ENCODE results near the gene CCDC15.

The CCDC15 gene

DNA sequence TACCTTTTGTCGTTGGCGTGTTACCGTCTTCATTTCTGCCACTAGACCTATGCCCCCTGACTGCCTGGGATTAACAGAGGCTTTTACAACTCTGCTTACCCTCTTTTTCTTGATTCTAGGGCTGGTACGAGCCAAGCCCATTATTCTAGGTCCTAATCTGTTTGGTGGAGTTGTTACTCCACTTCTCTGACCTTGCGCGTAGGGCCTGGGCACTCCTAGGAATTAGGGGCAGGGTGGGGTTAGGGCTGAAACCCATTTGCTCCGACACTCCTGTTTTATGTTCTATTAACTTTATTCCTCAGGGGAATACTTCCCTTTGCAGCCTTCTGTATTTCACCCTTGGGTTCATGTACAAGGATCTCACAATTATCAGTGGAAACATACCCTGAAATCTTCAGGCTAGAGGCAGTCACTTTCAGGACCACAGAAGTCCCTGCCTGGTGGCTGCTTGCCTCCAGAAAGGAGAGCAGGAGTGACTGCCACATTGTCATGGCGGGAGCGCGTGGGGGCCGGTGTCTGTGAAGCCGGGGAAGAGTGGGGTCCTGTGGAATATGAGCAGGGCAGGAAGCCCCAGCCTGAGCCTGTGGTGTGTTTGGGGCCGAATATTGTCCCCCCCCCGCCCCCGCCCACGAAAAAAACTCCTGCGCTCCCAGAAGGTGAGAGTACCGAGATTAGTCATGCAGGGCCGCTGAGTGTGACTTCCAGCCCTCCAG is 108.4 kb downstream of the CCDC15 start:
- H2BK15ac ChIP-seq (replicated peaks; ENCODE audit: low read depth) = no peak overlapping the region
- peak overlapping the region; percentile 95 for H3K4me2 ChIP-seq (ENCODE audit: low read length)
- no peak overlapping the region for H2BK120ac ChIP-seq (ENCODE audit: low read depth, low read length)
- H3K9ac ChIP-seq (ENCODE audit: low read length) = peak overlapping the region; percentile 80
- H2BK5ac ChIP-seq (ENCODE audit: low read length) = no peak overlapping the region
- no peak overlapping the region for H3K18ac ChIP-seq (ENCODE audit: low read length)
- no peaks in the 10 kb centered on the region for H3K79me2 ChIP-seq (ENCODE audit: control insufficient read depth, insufficient read depth, low read length)
- no peaks in the 10 kb centered on the region for H3K79me1 ChIP-seq (ENCODE audit: low read length)
- H3K27ac ChIP-seq (ENCODE audit: low read depth, low read length) = no peak overlapping the region
- no peak overlapping the region for H4K8ac ChIP-seq (ENCODE audit: low read depth, low read length)
- no peak overlapping the region for H2AK5ac ChIP-seq (ENCODE audit: low read length)
- no peaks in the 10 kb centered on the region for H3K4me1 ChIP-seq (ENCODE audit: control insufficient read depth, low read depth, low read length)
- H4K5ac ChIP-seq (ENCODE audit: low read length) = no peak overlapping the region
- H3K4ac ChIP-seq (ENCODE audit: low read depth, low read length) = no peak overlapping the region
- H3K56ac ChIP-seq (ENCODE audit: low read length) = peak overlapping the region; percentile 87
- H3K23ac ChIP-seq (ENCODE audit: low read length) = no peak overlapping the region
- no CpG with 5 or more reads among the region's 19 CpGs for WGBS (ENCODE audit: extremely low coverage, insufficient coverage, low lambda C conversion rate)
- H3K4me3 ChIP-seq (ENCODE audit: low read length) = peak overlapping the region; percentile 50
- no peak for DNase-seq
- no peaks in the 10 kb centered on the region for H3K36me3 ChIP-seq (ENCODE audit: control insufficient read depth, insufficient read depth, low read length)
- H3K27me3 ChIP-seq (ENCODE audit: insufficient read depth, low read length, poor library complexity) = no peaks in the 10 kb centered on the region

DNA sequence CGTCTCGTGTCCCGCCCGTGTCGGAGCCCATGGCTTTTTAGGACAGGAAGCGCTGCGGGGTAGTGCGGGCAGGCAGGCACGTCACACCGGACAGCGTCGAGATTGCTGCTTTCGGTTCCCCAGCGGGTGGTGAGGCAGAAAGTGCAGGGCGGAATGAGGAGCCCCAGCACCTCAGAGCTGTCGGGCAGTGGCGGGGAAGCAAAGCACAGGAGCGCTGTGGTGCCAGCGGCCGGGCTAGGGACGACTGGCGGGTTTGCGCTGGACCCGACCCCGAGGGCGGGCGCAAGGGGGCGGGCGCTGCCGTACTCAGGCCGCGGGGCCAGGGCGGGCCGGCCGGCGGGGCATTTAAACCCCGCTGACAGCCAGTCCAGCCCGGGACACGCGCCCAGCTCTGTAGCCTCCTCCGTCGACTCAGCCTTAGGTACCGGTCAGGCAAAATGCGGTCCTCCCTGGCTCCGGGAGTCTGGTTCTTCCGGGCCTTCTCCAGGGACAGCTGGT is 109.0 kb downstream of the CCDC15 start, which contains the start of gene SLC37A2:
SLC37A2 (plus strand) TSS at position 375 of the 498 bp plus-strand sequence; CDS start at position 438, 63 bp downstream.
- no peaks in the 10 kb centered on the region for H3K27me3 ChIP-seq (ENCODE audit: insufficient read depth, low read length, poor library complexity)
- DNase-seq = peak; percentile 75
- WGBS (ENCODE audit: extremely low coverage, insufficient coverage, low lambda C conversion rate) = no CpG with 5 or more reads among the region's 46 CpGs

DNA sequence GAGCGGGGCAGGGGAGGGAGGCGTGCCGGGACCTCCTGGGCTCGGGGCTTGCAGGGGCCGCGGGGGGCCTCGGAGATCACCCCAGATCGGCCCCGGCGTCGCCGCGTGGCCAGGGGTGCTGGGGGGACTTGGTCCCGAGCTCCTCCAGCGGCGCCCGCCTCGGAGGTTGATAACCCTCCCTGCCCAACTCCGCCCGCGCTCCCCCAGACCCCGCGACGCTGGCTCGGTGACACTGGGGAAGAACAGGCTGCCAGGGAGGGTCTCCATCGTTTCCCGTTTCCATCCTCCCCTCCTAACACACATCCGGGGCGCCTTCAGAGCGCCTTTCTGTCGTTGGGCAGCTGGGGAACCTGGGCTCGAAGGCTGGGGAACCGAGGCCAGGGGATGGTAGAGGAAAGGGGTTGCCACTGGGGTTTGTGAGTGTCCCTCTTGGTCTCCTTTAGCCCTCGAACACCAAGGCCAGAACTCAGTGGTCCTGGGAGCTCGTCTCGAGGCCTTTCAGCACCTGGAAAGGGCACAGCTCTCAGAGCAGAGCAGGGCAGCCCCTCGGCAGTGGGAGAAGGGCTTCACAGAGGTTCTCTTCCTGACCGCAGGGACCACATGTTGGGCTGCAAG is 109.5 kb downstream of the CCDC15 start:
- Histone ChIP-seq H3K27ac (ENCODE audit: low read depth, low read length) (no peak overlapping the region), H3K23ac (ENCODE audit: low read length) (peak overlapping the region; percentile 66), H3K4ac (ENCODE audit: low read depth, low read length) (no peak overlapping the region), H2BK15ac (replicated peaks; ENCODE audit: low read depth) (no peak overlapping the region), H2BK5ac (ENCODE audit: low read length) (no peak overlapping the region), H2BK120ac (ENCODE audit: low read depth, low read length) (no peak overlapping the region), H4K8ac (ENCODE audit: low read depth, low read length) (no peak overlapping the region), H3K4me1 (ENCODE audit: control insufficient read depth, low read depth, low read length) (peaks cover 2% of the 10 kb centered on the region), H3K79me1 (ENCODE audit: low read length) (no peaks in the 10 kb centered on the region), H3K27me3 (ENCODE audit: insufficient read depth, low read length, poor library complexity) (no peaks in the 10 kb centered on the region), H3K4me3 (ENCODE audit: low read length) (peak overlapping the region; percentile 70), H3K79me2 (ENCODE audit: control insufficient read depth, insufficient read depth, low read length) (no peaks in the 10 kb centered on the region), H2AK5ac (ENCODE audit: low read length) (no peak overlapping the region), H3K9ac (ENCODE audit: low read length) (peak overlapping the region; percentile 80), H3K56ac (ENCODE audit: low read length) (peak overlapping the region; percentile 87), H3K36me3 (ENCODE audit: control insufficient read depth, insufficient read depth, low read length) (no peaks in the 10 kb centered on the region), H3K18ac (ENCODE audit: low read length) (no peak overlapping the region), H4K5ac (ENCODE audit: low read length) (no peak overlapping the region), H3K4me2 (ENCODE audit: low read length) (peak overlapping the region; percentile 95)
- no CpG with 5 or more reads among the region's 38 CpGs for WGBS (ENCODE audit: extremely low coverage, insufficient coverage, low lambda C conversion rate)
- DNase-seq = peak; percentile 67

More for the DNA sequence above, 109.0 kb downstream of the CCDC15 start, which contains the start of gene SLC37A2:
- Histone ChIP-seq H3K27ac (ENCODE audit: low read depth, low read length) (no peak within 1 kb of the TSS), H3K4me3 (ENCODE audit: low read length) (peak within 1 kb of the TSS; percentile 70), H2BK5ac (ENCODE audit: low read length) (no peak within 1 kb of the TSS), H3K18ac (ENCODE audit: low read length) (no peak within 1 kb of the TSS), H3K23ac (ENCODE audit: low read length) (peak within 1 kb of the TSS; percentile 66), H4K8ac (ENCODE audit: low read depth, low read length) (no peak within 1 kb of the TSS), H3K56ac (ENCODE audit: low read length) (peak within 1 kb of the TSS; percentile 87), H3K36me3 (ENCODE audit: control insufficient read depth, insufficient read depth, low read length) (no peaks in the 10 kb centered on the region), H3K79me1 (ENCODE audit: low read length) (no peaks in the 10 kb centered on the region), H3K4me2 (ENCODE audit: low read length) (peak within 1 kb of the TSS; percentile 95), H3K4me1 (ENCODE audit: control insufficient read depth, low read depth, low read length) (peaks cover under 1% of the 10 kb centered on the region), H3K4ac (ENCODE audit: low read depth, low read length) (no peak within 1 kb of the TSS), H2AK5ac (ENCODE audit: low read length) (no peak within 1 kb of the TSS), H2BK120ac (ENCODE audit: low read depth, low read length) (no peak within 1 kb of the TSS), H2BK15ac (replicated peaks; ENCODE audit: low read depth) (no peak within 1 kb of the TSS), H4K5ac (ENCODE audit: low read length) (no peak within 1 kb of the TSS), H3K9ac (ENCODE audit: low read length) (peak within 1 kb of the TSS; percentile 80), H3K79me2 (ENCODE audit: control insufficient read depth, insufficient read depth, low read length) (no peaks in the 10 kb centered on the region)

DNA sequence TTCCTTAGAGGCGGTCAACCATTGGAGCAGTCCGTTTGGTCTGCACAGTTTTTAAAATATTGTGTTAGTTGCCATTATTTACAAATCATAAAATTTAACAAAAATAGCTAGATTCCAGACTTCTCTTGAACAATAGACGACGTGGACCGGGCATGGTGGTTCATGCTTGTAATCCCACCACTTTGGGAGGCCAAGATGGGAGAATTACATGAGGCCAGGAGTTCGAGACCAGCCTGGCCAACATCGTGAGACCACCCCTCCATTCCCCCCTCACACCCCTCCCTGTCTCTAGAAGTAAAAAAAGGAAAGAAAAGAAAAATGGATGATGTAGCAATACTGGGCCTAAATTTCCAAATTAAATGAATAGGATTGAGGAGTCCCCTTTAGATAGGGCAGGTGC is 110.1 kb downstream of the CCDC15 start:
- peak overlapping the region; percentile 95 for H3K4me2 ChIP-seq (ENCODE audit: low read length)
- no peak overlapping the region for H3K18ac ChIP-seq (ENCODE audit: low read length)
- no peak overlapping the region for H3K4ac ChIP-seq (ENCODE audit: low read depth, low read length)
- H3K23ac ChIP-seq (ENCODE audit: low read length) = peak overlapping the region; percentile 66
- no peak for DNase-seq
- H2BK120ac ChIP-seq (ENCODE audit: low read depth, low read length) = no peak overlapping the region
- no peak overlapping the region for H3K27ac ChIP-seq (ENCODE audit: low read depth, low read length)
- H2BK15ac ChIP-seq (replicated peaks; ENCODE audit: low read depth) = no peak overlapping the region
- H4K8ac ChIP-seq (ENCODE audit: low read depth, low read length) = no peak overlapping the region
- H3K4me1 ChIP-seq (ENCODE audit: control insufficient read depth, low read depth, low read length) = peaks cover 2% of the 10 kb centered on the region
- no CpG with 5 or more reads among the region's 7 CpGs for WGBS (ENCODE audit: extremely low coverage, insufficient coverage, low lambda C conversion rate)
- H3K27me3 ChIP-seq (ENCODE audit: insufficient read depth, low read length, poor library complexity) = no peaks in the 10 kb centered on the region
- no peaks in the 10 kb centered on the region for H3K79me1 ChIP-seq (ENCODE audit: low read length)
- peak overlapping the region; percentile 70 for H3K4me3 ChIP-seq (ENCODE audit: low read length)
- no peak overlapping the region for H2BK5ac ChIP-seq (ENCODE audit: low read length)
- no peak overlapping the region for H4K5ac ChIP-seq (ENCODE audit: low read length)
- no peaks in the 10 kb centered on the region for H3K36me3 ChIP-seq (ENCODE audit: control insufficient read depth, insufficient read depth, low read length)
- no peak overlapping the region for H2AK5ac ChIP-seq (ENCODE audit: low read length)
- peak overlapping the region; percentile 80 for H3K9ac ChIP-seq (ENCODE audit: low read length)
- H3K56ac ChIP-seq (ENCODE audit: low read length) = peak overlapping the region; percentile 87
- H3K79me2 ChIP-seq (ENCODE audit: control insufficient read depth, insufficient read depth, low read length) = no peaks in the 10 kb centered on the region

DNA sequence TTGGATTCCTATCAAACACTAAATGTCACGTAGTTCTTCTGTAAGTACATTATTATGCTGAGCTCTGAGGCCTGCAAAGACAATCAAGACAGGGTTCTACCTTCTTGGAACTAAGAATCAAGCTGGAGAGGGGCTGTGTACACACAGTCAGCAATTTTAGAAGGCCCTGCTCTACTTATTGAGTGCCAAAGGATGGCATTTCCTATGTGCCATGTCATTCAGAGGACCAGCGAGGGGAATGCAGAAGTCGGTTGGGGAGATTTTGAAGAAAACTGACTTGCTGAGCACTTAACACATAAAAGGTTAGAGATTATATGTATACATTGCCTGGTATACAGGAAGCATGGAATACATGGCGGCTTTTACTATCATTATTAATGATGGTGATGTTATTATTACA is 114.4 kb downstream of the CCDC15 start:
- H2BK120ac ChIP-seq (ENCODE audit: low read depth, low read length) = no peak overlapping the region
- no CpG with 5 or more reads among the region's 4 CpGs for WGBS (ENCODE audit: extremely low coverage, insufficient coverage, low lambda C conversion rate)

More for the DNA sequence above, 114.4 kb downstream of the CCDC15 start:
- Histone ChIP-seq H3K27ac (ENCODE audit: low read depth, low read length) (no peak overlapping the region), H2BK15ac (replicated peaks; ENCODE audit: low read depth) (no peak overlapping the region), H3K79me2 (ENCODE audit: control insufficient read depth, insufficient read depth, low read length) (no peaks in the 10 kb centered on the region), H3K18ac (ENCODE audit: low read length) (no peak overlapping the region), H3K23ac (ENCODE audit: low read length) (no peak overlapping the region), H3K4me1 (ENCODE audit: control insufficient read depth, low read depth, low read length) (peaks cover 3% of the 10 kb centered on the region), H2BK5ac (ENCODE audit: low read length) (no peak overlapping the region), H3K4me2 (ENCODE audit: low read length) (no peak overlapping the region), H2AK5ac (ENCODE audit: low read length) (no peak overlapping the region), H3K56ac (ENCODE audit: low read length) (no peak overlapping the region), H3K4me3 (ENCODE audit: low read length) (no peak overlapping the region), H4K8ac (ENCODE audit: low read depth, low read length) (no peak overlapping the region), H4K5ac (ENCODE audit: low read length) (no peak overlapping the region), H3K9ac (ENCODE audit: low read length) (no peak overlapping the region), H3K36me3 (ENCODE audit: control insufficient read depth, insufficient read depth, low read length) (no peaks in the 10 kb centered on the region), H3K4ac (ENCODE audit: low read depth, low read length) (no peak overlapping the region), H3K79me1 (ENCODE audit: low read length) (no peaks in the 10 kb centered on the region), H3K27me3 (ENCODE audit: insufficient read depth, low read length, poor library complexity) (no peaks in the 10 kb centered on the region)
- no peak for DNase-seq

All from mesendoderm (in vitro differentiated cells).